NCI-H460 (cell line): ENCODE measurements around the gene STX8. TPM values are rescaled to one million over a fixed set of nuclear protein-coding genes. Genes with fewer than 3 reads are reported as not detected.

Experiments used
- small RNA-seq, 2 experiments: library from RNA; depleted of rRNA; stranded (forward); fragments of <200 nt; gene quantifications; one replicate each; pipeline ENCODE3, GENCODE V24; 2014
- total RNA-seq: library from RNA; depleted of rRNA; stranded (reverse); fragments of >200 nt; shearing (Covaris generic); gene quantifications from 2 replicates; pipeline ENCODE4 v1.2.3, GENCODE V29; 2014; rRNA removed

Gene STX8
- total RNA-seq, 1 experiment from 2014 or later: 108 TPM

Small RNA genes lying within 50 kb of the gene (small RNA-seq; reads per million reads assigned to genes)
- 0 reads per million in 2 experiments for gene AC005695.3

Other genes starting within 250 kb of the STX8 start
- 0.22 TPM in 1 of 2 replicates, not detected in the other for gene CFAP52, start 822 bp upstream of the STX8 start, total RNA-seq
- 7.7 and 8.3 TPM in 2 replicates for gene USP43, start 69.7 kb upstream of the STX8 start, total RNA-seq
- gene DHRS7C, start 215.8 kb upstream of the STX8 start, total RNA-seq: not detected in 2 replicates
- gene GSG1L2, start 246.3 kb upstream of the STX8 start, total RNA-seq: 7.3 and 10.3 TPM in 2 replicates